Measurements from ENCODE around the gene CCNB1. TPM values are rescaled to one million over a fixed set of nuclear protein-coding genes. Genes with fewer than 3 reads are reported as not detected.

CCNB1 gene
- total RNA-seq, result 1 to 10 TPM; 3.0 to 5.8 (median 4.1) TPM

DNA sequence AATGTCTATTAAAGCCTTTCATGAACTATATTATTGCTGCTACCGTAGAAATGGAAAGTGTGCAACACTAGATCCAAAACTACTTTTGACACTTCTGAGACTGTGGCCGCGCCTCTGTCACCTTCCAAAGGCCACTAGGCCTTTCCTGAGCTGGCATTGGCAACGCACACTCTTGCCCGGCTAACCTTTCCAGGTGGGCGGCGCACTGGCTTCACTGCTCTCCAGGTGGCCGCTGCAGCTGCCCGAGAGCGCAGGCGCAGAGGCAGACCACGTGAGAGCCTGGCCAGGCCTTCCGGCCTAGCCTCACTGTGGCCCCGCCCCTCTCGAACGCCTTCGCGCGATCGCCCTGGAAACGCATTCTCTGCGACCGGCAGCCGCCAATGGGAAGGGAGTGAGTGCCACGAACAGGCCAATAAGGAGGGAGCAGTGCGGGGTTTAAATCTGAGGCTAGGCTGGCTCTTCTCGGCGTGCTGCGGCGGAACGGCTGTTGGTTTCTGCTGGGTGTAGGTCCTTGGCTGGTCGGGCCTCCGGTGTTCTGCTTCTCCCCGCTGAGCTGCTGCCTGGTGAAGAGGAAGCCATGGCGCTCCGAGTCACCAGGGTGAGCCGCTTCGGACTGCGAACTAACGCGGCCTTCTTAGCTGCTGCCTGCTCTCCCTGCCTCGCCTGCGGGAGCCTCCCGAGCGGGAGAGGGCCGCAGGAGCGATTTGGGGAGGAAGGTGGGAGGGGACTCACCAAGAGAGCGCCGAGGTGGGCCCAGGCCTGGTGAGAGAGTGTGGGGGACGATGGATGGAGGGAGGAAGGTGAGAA, at the start of gene CCNB1:
Gene CCNB1 (plus strand): TSS at position 465 of the 807 bp plus-strand sequence. CDS start 113 bp downstream, at position 578.
- TF ChIP-seq POLR2A (IDR thresholded peaks at IDR 0.05), result no peak
- TF ChIP-seq, protein P1, sequence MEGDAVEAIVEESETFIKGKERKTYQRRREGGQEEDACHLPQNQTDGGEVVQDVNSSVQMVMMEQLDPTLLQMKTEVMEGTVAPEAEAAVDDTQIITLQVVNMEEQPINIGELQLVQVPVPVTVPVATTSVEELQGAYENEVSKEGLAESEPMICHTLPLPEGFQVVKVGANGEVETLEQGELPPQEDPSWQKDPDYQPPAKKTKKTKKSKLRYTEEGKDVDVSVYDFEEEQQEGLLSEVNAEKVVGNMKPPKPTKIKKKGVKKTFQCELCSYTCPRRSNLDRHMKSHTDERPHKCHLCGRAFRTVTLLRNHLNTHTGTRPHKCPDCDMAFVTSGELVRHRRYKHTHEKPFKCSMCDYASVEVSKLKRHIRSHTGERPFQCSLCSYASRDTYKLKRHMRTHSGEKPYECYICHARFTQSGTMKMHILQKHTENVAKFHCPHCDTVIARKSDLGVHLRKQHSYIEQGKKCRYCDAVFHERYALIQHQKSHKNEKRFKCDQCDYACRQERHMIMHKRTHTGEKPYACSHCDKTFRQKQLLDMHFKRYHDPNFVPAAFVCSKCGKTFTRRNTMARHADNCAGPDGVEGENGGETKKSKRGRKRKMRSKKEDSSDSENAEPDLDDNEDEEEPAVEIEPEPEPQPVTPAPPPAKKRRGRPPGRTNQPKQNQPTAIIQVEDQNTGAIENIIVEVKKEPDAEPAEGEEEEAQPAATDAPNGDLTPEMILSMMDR (IDR thresholded peaks at IDR 0.05), result peak in 1 of 4 experiments; percentile 39
- no peak for TF ChIP-seq POLR2AphosphoS5 (IDR thresholded peaks at IDR 0.05)
- TF ChIP-seq EP300 (IDR thresholded peaks at IDR 0.05), result no peak
- H3K9me3 ChIP-seq, result no peaks in the 10 kb centered on the region
- peaks cover 0 to 18% (median 5%) of the 10 kb centered on the region in 3 donors for H3K4me1 ChIP-seq
- peak within 1 kb of the TSS in 3 of 4 donors; percentile 50 to 73 (median 63) for H3K27ac ChIP-seq
- peak; percentile 100 for ATAC-seq
- H3K36me3 ChIP-seq, result peaks cover 0 to under 1% of the 10 kb centered on the region in 2 donors
- 8 to 23% methylated on average over 3 to 5 of the region's 50 CpGs for WGBS, 2 donors (ENCODE audit: low coverage in 1 of 2)
- peak within 1 kb of the TSS; percentile 45 to 74 for H3K4me3 ChIP-seq
- H3K27me3 ChIP-seq, result no peaks in the 10 kb centered on the region

DNA sequence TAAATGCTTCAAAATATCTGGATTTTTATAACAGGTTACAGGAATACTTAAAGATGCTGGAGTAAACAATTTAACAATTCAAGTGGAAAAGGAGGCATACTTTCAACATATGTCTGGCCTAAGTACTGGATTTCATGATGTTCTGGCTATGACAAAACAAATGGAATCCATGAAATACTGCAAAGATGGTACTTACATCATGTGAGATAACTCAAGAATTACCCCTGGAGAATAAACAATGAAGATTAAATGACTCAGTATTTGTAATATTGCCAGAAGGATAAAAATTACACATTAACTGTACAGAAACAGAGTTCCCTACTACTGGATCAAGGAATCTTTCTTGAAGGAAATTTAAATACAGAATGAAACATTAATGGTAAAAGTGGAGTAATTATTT, 37.5 kb upstream of the CCNB1 start:
- Histone ChIP-seq H3K4me3 (no peak overlapping the region), H3K36me3 (peaks cover 0 to 86% of the 10 kb centered on the region in 2 donors)

DNA sequence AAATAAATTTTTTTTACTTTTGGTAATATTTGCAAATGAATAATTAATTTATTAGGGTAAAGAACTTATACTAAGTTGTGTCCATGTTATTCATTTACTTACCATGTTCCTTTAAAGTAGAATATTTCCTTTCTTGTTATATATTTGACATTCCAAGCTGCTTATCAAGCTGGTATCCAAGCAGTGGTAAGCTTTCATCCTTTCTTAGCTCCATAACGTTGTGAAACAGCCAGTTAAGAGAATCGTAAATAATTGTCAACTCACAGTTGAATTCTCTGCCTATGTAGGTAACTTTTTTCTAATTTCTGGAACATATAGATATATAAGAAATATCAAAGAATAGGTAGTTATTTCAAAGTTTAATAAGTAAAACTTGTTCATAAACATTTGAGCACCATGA, 36.7 kb upstream of the CCNB1 start:
- Histone ChIP-seq H3K27ac (no peak overlapping the region), H3K27me3 (no peaks in the 10 kb centered on the region), H3K4me1 (no peaks in the 10 kb centered on the region), H3K36me3 (peaks cover 0 to 78% of the 10 kb centered on the region in 2 donors), H3K9me3 (no peaks in the 10 kb centered on the region), H3K4me3 (no peak overlapping the region)
- 58 to 67% methylated on average over 2 of the region's 2 CpGs for WGBS, 2 donors (ENCODE audit: low coverage in 1 of 2)
- no peak for ATAC-seq
- TF ChIP-seq POLR2AphosphoS5 (IDR thresholded peaks at IDR 0.05) (no peak), POLR2A (IDR thresholded peaks at IDR 0.05) (no peak), EP300 (IDR thresholded peaks at IDR 0.05) (no peak)
- TF ChIP-seq, protein P1 (IDR thresholded peaks at IDR 0.05), result no peak

More for the DNA sequence above, 37.5 kb upstream of the CCNB1 start:
- Histone ChIP-seq H3K27me3 (no peaks in the 10 kb centered on the region), H3K9me3 (no peaks in the 10 kb centered on the region), H3K4me1 (no peaks in the 10 kb centered on the region), H3K27ac (no peak overlapping the region)
- no peak for ATAC-seq
- TF ChIP-seq EP300 (IDR thresholded peaks at IDR 0.05), result no peak
- no peak for TF ChIP-seq POLR2A (IDR thresholded peaks at IDR 0.05)
- TF ChIP-seq, protein P1 (IDR thresholded peaks at IDR 0.05), result no peak
- TF ChIP-seq POLR2AphosphoS5 (IDR thresholded peaks at IDR 0.05), result no peak

DNA sequence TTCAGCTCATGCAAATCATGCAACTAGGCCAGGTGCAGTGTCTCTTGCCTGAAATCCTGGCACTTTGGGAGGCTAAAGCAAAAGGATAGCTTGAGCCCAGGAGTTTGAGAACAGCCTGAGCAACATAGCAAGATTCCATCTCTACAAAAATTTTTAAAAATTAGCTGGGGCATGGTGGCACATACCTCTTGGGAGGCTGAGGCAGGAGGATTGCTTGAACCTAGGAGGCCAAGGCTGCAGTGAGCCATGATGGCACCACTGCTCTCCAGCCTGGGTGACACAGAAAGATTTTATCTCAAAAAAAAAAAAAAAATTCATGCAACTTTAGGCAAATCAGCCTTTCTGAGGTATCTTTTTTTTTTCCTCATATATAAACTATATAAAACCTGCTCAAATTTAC, 35.6 kb upstream of the CCNB1 start:
- Histone ChIP-seq H3K4me3 (no peak overlapping the region), H3K36me3 (peaks cover 0 to 67% of the 10 kb centered on the region in 2 donors), H3K9me3 (no peaks in the 10 kb centered on the region), H3K4me1 (no peaks in the 10 kb centered on the region), H3K27ac (no peak overlapping the region), H3K27me3 (no peaks in the 10 kb centered on the region)
- no peak for ATAC-seq
- TF ChIP-seq POLR2A (IDR thresholded peaks at IDR 0.05), result no peak
- TF ChIP-seq POLR2AphosphoS5 (IDR thresholded peaks at IDR 0.05), result no peak
- TF ChIP-seq, protein P1 (IDR thresholded peaks at IDR 0.05), result no peak
- no peak for TF ChIP-seq EP300 (IDR thresholded peaks at IDR 0.05)

DNA sequence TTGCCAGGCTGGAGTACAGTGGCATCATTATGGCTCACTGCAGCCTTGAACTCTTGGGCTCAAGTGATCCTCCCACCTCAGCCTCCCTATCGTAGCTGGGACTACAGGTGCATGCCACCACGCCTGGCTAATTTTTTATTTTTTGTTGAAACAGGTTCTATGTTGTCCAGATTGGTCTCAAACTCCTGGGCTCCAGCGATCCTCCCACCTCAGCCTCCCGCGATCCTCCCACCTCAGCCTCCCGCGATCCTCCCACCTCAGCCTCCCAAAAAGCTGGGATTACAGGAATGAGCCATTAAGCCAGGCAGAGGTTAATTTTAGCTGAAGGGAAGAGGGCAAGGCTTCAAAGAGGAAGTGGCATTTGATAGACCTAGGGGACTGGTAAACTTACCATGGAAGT, 32.8 kb upstream of the CCNB1 start:
- WGBS, 2 donors (ENCODE audit: low coverage in 1 of 2), result 79 to 100% methylated on average over 1 to 6 of the region's 7 CpGs
- TF ChIP-seq EP300 (IDR thresholded peaks at IDR 0.05), result no peak
- no peak for TF ChIP-seq POLR2AphosphoS5 (IDR thresholded peaks at IDR 0.05)
- TF ChIP-seq, protein P1 (IDR thresholded peaks at IDR 0.05), result no peak
- no peak for TF ChIP-seq POLR2A (IDR thresholded peaks at IDR 0.05)

More for the DNA sequence above, 32.8 kb upstream of the CCNB1 start:
- Histone ChIP-seq H3K4me1 (no peaks in the 10 kb centered on the region), H3K9me3 (no peaks in the 10 kb centered on the region), H3K4me3 (no peak overlapping the region), H3K27ac (no peak overlapping the region), H3K36me3 (peaks cover 0 to 40% of the 10 kb centered on the region in 2 donors), H3K27me3 (no peaks in the 10 kb centered on the region)
- no peak for ATAC-seq
